IMR-90 (cell line): ENCODE results near the gene ITPK1. TPM values are rescaled to one million over a fixed set of nuclear protein-coding genes. Genes with fewer than 3 reads are reported as not detected.

ENCODE experiments used
- ATAC-seq: fragments of 200-7000 bp; cut with Tn5 transposase; 2 replicates; pipeline ENCODE4 v1.9.1; 2020; ENCODE audit warnings: low read depth, mild to moderate bottlenecking, moderate library complexity
- BruUV-seq: library from RNA; stranded (reverse); fragments of 400-500 nt; replicated peaks from 2 replicates; lab custom pipeline; 2021; lab: Mats Ljungman, UMichigan
- CTCF ChIA-PET: fragments of 300-600 bp; formaldehyde crosslinking; extraction: SDS; loops from one replicate; lab custom pipeline; 2021; ENCODE audit warnings: antibody characterized with exemption; lab: Yijun Ruan, JAX
- POLR2A ChIA-PET: fragments of 300-600 bp; sonication (Branson Sonifier 250); formaldehyde crosslinking; loops from one replicate; lab custom pipeline; 2022; ENCODE audit warnings: antibody characterized with exemption; ENCODE audit not compliant: unreplicated experiment; lab: Charles Lee
- DNase-seq: peaks from one replicate; pipeline ENCODE4 v3.0.0; 2013
- H2AFZ ChIP-seq: replicated peaks from 2 replicates; pipeline ENCODE3; 2013; ENCODE audit warnings: low read length, mild to moderate bottlenecking; ENCODE audit not compliant: poor library complexity
- H2AK5ac ChIP-seq: 2 replicates; pipeline ENCODE4 v1.6.1; 2013; ENCODE audit warnings: low read depth, low read length, inconsistent platforms
- H2AK9ac ChIP-seq: replicated peaks from 2 replicates; pipeline ENCODE3; 2013; ENCODE audit warnings: mild to moderate bottlenecking, low read depth, low read length, moderate library complexity; ENCODE audit not compliant: poor library complexity
- H2BK120ac ChIP-seq: 2 replicates; pipeline ENCODE4 v1.6.1; 2013; ENCODE audit warnings: low read depth, low read length, inconsistent platforms
- H2BK15ac ChIP-seq: 3 replicates; pipeline ENCODE4 v1.6.1; 2013; ENCODE audit warnings: low read depth, low read length, inconsistent platforms
- H2BK20ac ChIP-seq: 2 replicates; pipeline ENCODE4 v1.6.1; 2013; ENCODE audit warnings: low read depth, mild to moderate bottlenecking, inconsistent platforms, low read length, moderate library complexity
- H2BK5ac ChIP-seq: 2 replicates; pipeline ENCODE4 v1.6.1; 2013; ENCODE audit warnings: mild to moderate bottlenecking, low read depth, low read length, inconsistent platforms; ENCODE audit not compliant: poor library complexity, severe bottlenecking
- H3K14ac ChIP-seq: replicated peaks from 2 replicates; pipeline ENCODE4 v1.6.1; 2013; ENCODE audit warnings: low read depth, low read length, inconsistent platforms
- H3K18ac ChIP-seq: 2 replicates; pipeline ENCODE4 v1.6.1; 2013; ENCODE audit warnings: low read depth, low read length, control low read depth
- H3K23ac ChIP-seq: 2 replicates; pipeline ENCODE4 v1.6.1; 2013; ENCODE audit warnings: low read depth, low read length, inconsistent platforms
- H3K27ac ChIP-seq: 2 replicates; pipeline ENCODE4 v1.5.1; 2013; ENCODE audit warnings: mild to moderate bottlenecking, control low read depth, low read length; ENCODE audit not compliant: insufficient read depth
- H3K27me3 ChIP-seq: 2 replicates; pipeline ENCODE4 v1.6.1; 2013; ENCODE audit warnings: low read length; ENCODE audit not compliant: control insufficient read depth, insufficient read depth
- H3K36me3 ChIP-seq: 2 replicates; pipeline ENCODE4 v1.6.1; 2013; ENCODE audit warnings: low read length, mixed read lengths; ENCODE audit not compliant: control insufficient read depth, insufficient read depth
- H3K4ac ChIP-seq: 2 replicates; pipeline ENCODE4 v1.6.1; 2013; ENCODE audit warnings: low read depth, low read length, inconsistent platforms
- H3K4me1 ChIP-seq: 2 replicates; pipeline ENCODE4 v1.6.1; 2013; ENCODE audit warnings: low read length, mixed read lengths; ENCODE audit not compliant: control insufficient read depth, insufficient read depth
- H3K4me2 ChIP-seq: 2 replicates; pipeline ENCODE4 v1.6.1; 2013; ENCODE audit warnings: low read depth, mild to moderate bottlenecking, control low read depth, low read length, moderate library complexity
- H3K4me3 ChIP-seq: 2 replicates; pipeline ENCODE4 v1.5.1; 2013; ENCODE audit warnings: low read depth, mild to moderate bottlenecking, control low read depth, low read length, moderate library complexity; ENCODE audit not compliant: insufficient read depth
- H3K56ac ChIP-seq: 2 replicates; pipeline ENCODE4 v1.6.1; 2013; ENCODE audit warnings: low read length, inconsistent platforms; ENCODE audit not compliant: insufficient read depth; ENCODE audit errors: extremely low read depth
- H3K79me1 ChIP-seq, 2 experiments: 2 replicates each; pipeline ENCODE4 v1.6.1; 2013; ENCODE audit warnings: low read length in 2 of 2, inconsistent platforms in 1 of 2, low read depth in 1 of 2
- H3K9ac ChIP-seq: 2 replicates; pipeline ENCODE4 v1.6.1; 2013; ENCODE audit warnings: low read depth, low read length, control low read depth
- H3K9me1 ChIP-seq: 2 replicates; pipeline ENCODE4 v1.6.1; 2013; ENCODE audit warnings: low read length, inconsistent platforms; ENCODE audit not compliant: insufficient read depth
- H3K9me3 ChIP-seq: 2 replicates; pipeline ENCODE4 v1.6.1; 2013; ENCODE audit warnings: low read length; ENCODE audit not compliant: control insufficient read depth, insufficient read depth
- H4K20me1 ChIP-seq: 2 replicates; pipeline ENCODE4 v1.6.1; 2013; ENCODE audit warnings: low read length, inconsistent platforms; ENCODE audit not compliant: insufficient read depth
- H4K5ac ChIP-seq: 2 replicates; pipeline ENCODE4 v1.6.1; 2013; ENCODE audit warnings: mild to moderate bottlenecking, low read depth, low read length, control low read depth
- H4K8ac ChIP-seq, 2 experiments: 2 replicates each; pipeline ENCODE4 v1.6.1; 2013; ENCODE audit warnings: low read depth in 2 of 2, low read length in 2 of 2, control low read depth in 1 of 2, inconsistent platforms in 1 of 2
- H4K91ac ChIP-seq: 2 replicates; pipeline ENCODE4 v1.6.1; 2013; ENCODE audit warnings: low read depth, low read length, inconsistent platforms; ENCODE audit not compliant: insufficient read depth
- BHLHE40 ChIP-seq: fragments of 150-350 bp; IDR thresholded peaks from 2 replicates; pipeline ENCODE4 v1.6.1; 2016; ENCODE audit warnings: mild to moderate bottlenecking, low read depth, low read length
- CHD1 ChIP-seq: IDR thresholded peaks from 2 replicates; pipeline ENCODE4 v1.6.1; 2012; ENCODE audit warnings: low read depth, low read length, improper control_type of control experiment
- RAD21 ChIP-seq: IDR thresholded peaks from 2 replicates; pipeline ENCODE4 v1.6.1; 2012; ENCODE audit warnings: low read length, improper control_type of control experiment
- RCOR1 ChIP-seq: IDR thresholded peaks from 2 replicates; pipeline ENCODE4 v1.6.1; 2012; ENCODE audit warnings: mild to moderate bottlenecking, low read length, improper control_type of control experiment; ENCODE audit not compliant: insufficient replicate concordance
- RFX5 ChIP-seq: IDR thresholded peaks from 2 replicates; pipeline ENCODE4 v1.8.0; 2012; ENCODE audit warnings: low read depth, mild to moderate bottlenecking, low read length, moderate library complexity
- WGBS, 2 experiments: methylation state at CpG; one replicate each; pipeline versions ENCODE4 v1.1.5 to v1.1.7; 2013; ENCODE audit warnings: missing lambda C conversion rate in 2 of 2; ENCODE audit not compliant: insufficient read length in 1 of 2; ENCODE audit errors: extremely low coverage in 2 of 2; 5-methylcytosine and 5-hydroxymethylcytosine counted together
- dilution Hi-C: fragments of 300-500 bp; cut with HindIII; formaldehyde crosslinking; loops from one replicate; pipeline ENCODE4 v1.14.3; 2018; ENCODE audit warnings: low sequenced_read_pairs; ENCODE audit not compliant: unreplicated experiment
- in situ Hi-C: fragments of 300-500 bp; cut with MboI; formaldehyde crosslinking; loops from 3 replicates; pipeline ENCODE4 v1.14.3; 2019; ENCODE audit warnings: low sequenced_read_pairs, inconsistent platforms, mixed read lengths
- intact Hi-C: fragments of 100-400 bp; cut with micrococcal nuclease; formaldehyde crosslinking; loops from 2 replicates; pipeline ENCODE4 v1.10.0; 2022
- polyA plus RNA-seq, 3 experiments: library from polyadenylated mRNA; depleted of rRNA; stranded (reverse); fragments of >200 nt; gene quantifications; 2 replicates each; pipeline ENCODE4 v1.2.3, GENCODE V29; 2012; ENCODE audit warnings: low replicate concordance in 1 of 3
- total RNA-seq: library from RNA; depleted of rRNA; stranded (reverse); fragments of >200 nt; gene quantifications from 2 replicates; pipeline ENCODE4 v1.2.3, GENCODE V29; 2012

The ITPK1 gene
- total and polyA plus RNA-seq, 2 of the 4 experiments (the other 2 are of a cell fraction), result 21.7 to 26.9 TPM

GRCh38 chr14:93026339-93026738 is 89.4 kb downstream of the ITPK1 start:
- Histone ChIP-seq H2BK5ac (no peak overlapping the region), H2AFZ (no peak overlapping the region), H3K9me3 (no peaks in the 10 kb centered on the region), H2BK15ac (no peak overlapping the region), H2BK120ac (no peak overlapping the region), H3K27ac (no peak overlapping the region), H3K9me1 (peaks cover 5% of the 10 kb centered on the region; the same call in 1 of the 2 replicates), H3K36me3 (no peaks in the 10 kb centered on the region), H4K91ac (no peak overlapping the region), H4K8ac (no peak overlapping the region), H3K4me2 (no peak overlapping the region), H3K4me1 (peaks cover 9% of the 10 kb centered on the region), H3K4ac (no peak overlapping the region), H3K9ac (no peak overlapping the region), H3K23ac (no peak overlapping the region), H4K20me1 (no peaks in the 10 kb centered on the region), H2BK20ac (no peak overlapping the region), H3K4me3 (no peak overlapping the region), H3K56ac (no peak overlapping the region), H4K5ac (no peak overlapping the region), H3K18ac (no peak overlapping the region), H2AK5ac (no peak overlapping the region), H3K14ac (no peak overlapping the region), H3K27me3 (peaks cover 3% of the 10 kb centered on the region; the same call in 1 of the 2 replicates), H3K79me1 (no peaks in the 10 kb centered on the region; a peak in 1 of 4 replicates), H2AK9ac (no peak overlapping the region)
- CTCF ChIA-PET, result no interaction called here
- dilution Hi-C loops, result no loop called here
- POLR2A ChIA-PET, result no interaction called here
- in situ Hi-C loops, result no loop called here
- no peak for TF ChIP-seq BHLHE40
- TF ChIP-seq RAD21, result no peak
- TF ChIP-seq CHD1, result no peak
- TF ChIP-seq RCOR1, result no peak
- no peak for TF ChIP-seq RFX5
- no TSS peak for BruUV-seq
- WGBS, 2 experiments, result 95% methylated on average over 4 of the region's 7 CpGs; no CpG with 5 or more reads in 1 of the 2 experiments
- intact Hi-C loops, result no loop called here
- ATAC-seq, result no peak
- DNase-seq, result no peak
